DOHH2 (cell line): ENCODE data around the gene GRIN2D.

Experiments used
- H3F3A ChIP-seq: fragments of 200-600 bp; sonication (generic), shearing (Covaris generic); 2 replicates; pipeline ENCODE4 v1.6.0; 2016; ENCODE audit warnings: antibody characterized with exemption, mild to moderate bottlenecking; ENCODE audit not compliant: control insufficient read depth, insufficient read depth
- H3K27ac ChIP-seq: fragments of 200-600 bp; sonication (generic); 2 replicates; pipeline ENCODE4 v1.5.1; 2014; ENCODE audit warnings: low read depth, mild to moderate bottlenecking, low read length, moderate library complexity
- H3K27me3 ChIP-seq: fragments of 200-600 bp; sonication (generic); 2 replicates; pipeline ENCODE4 v1.6.1; 2014; ENCODE audit warnings: mild to moderate bottlenecking, low read length, mixed read lengths; ENCODE audit not compliant: control insufficient read depth
- H3K36me3 ChIP-seq: fragments of 200-600 bp; sonication (generic); 2 replicates; pipeline ENCODE4 v1.6.1; 2014; ENCODE audit warnings: mild to moderate bottlenecking, low read length, moderate library complexity, mixed read lengths; ENCODE audit not compliant: control insufficient read depth
- H3K4me1 ChIP-seq: fragments of 200-600 bp; sonication (generic); 2 replicates; pipeline ENCODE4 v1.6.1; 2014; ENCODE audit warnings: mild to moderate bottlenecking, low read length, mixed read lengths; ENCODE audit not compliant: control insufficient read depth
- H3K4me2 ChIP-seq: fragments of 200-600 bp; sonication (generic); 2 replicates; pipeline ENCODE4 v1.6.0; 2014; ENCODE audit warnings: mild to moderate bottlenecking, low read length, moderate library complexity
- H3K4me3 ChIP-seq: fragments of 200-600 bp; sonication (generic); 2 replicates; pipeline ENCODE4 v1.5.1; 2014; ENCODE audit warnings: mild to moderate bottlenecking, low read length, mixed read lengths
- H3K79me2 ChIP-seq: fragments of 200-600 bp; sonication (generic); 2 replicates; pipeline ENCODE4 v1.6.1; 2014; ENCODE audit warnings: mild to moderate bottlenecking, low read length, mixed read lengths; ENCODE audit not compliant: control insufficient read depth
- H3K9me2 ChIP-seq: fragments of 200-600 bp; sonication (generic); replicated peaks from 2 replicates; pipeline ENCODE4 v1.6.1; 2014; ENCODE audit warnings: mild to moderate bottlenecking, low read length, mixed read lengths; ENCODE audit not compliant: control insufficient read depth
- H3K9me3 ChIP-seq: fragments of 200-600 bp; sonication (generic); 2 replicates; pipeline ENCODE4 v1.6.1; 2014; ENCODE audit warnings: antibody characterized with exemption, low read length, mixed read lengths; ENCODE audit not compliant: control insufficient read depth, insufficient read depth
- H4K20me1 ChIP-seq: fragments of 200-600 bp; sonication (generic); 2 replicates; pipeline ENCODE4 v1.6.0; 2014; ENCODE audit warnings: low read depth, mild to moderate bottlenecking, antibody characterized with exemption, low read length, moderate library complexity; ENCODE audit not compliant: control insufficient read depth, insufficient read depth
- EZH2phosphoT487 ChIP-seq: fragments of 200-600 bp; sonication (generic); IDR thresholded peaks from 2 replicates; pipeline ENCODE4 v1.6.1; 2017; ENCODE audit warnings: borderline replicate concordance, mild to moderate bottlenecking, antibody characterized with exemption, low read length, moderate library complexity, mixed read lengths
- TF ChIP-seq, protein P1 (sequence below): fragments of 200-600 bp; sonication (generic); IDR thresholded peaks from one replicate; pipeline ENCODE4 v1.5.1; 2014; ENCODE audit warnings: antibody characterized with exemption, mild to moderate bottlenecking, low read depth, low read length; ENCODE audit not compliant: poor library complexity, severe bottlenecking

Gene GRIN2D

GRCh38 chr19:48419158-48419920, 25.9 kb downstream of the GRIN2D start:
- Histone ChIP-seq H3K9me2 (no peaks in the 10 kb centered on the region), H3K9me3 (no peaks in the 10 kb centered on the region), H4K20me1 (no peaks in the 10 kb centered on the region), H3K79me2 (no peaks in the 10 kb centered on the region), H3F3A (no peaks in the 10 kb centered on the region), H3K27ac (no peak overlapping the region), H3K4me3 (peak overlapping the region; percentile 50), H3K27me3 (peaks cover 6% of the 10 kb centered on the region), H3K36me3 (no peaks in the 10 kb centered on the region), H3K4me1 (peaks cover 17% of the 10 kb centered on the region), H3K4me2 (peak overlapping the region; percentile 55)
- TF ChIP-seq, protein P1, sequence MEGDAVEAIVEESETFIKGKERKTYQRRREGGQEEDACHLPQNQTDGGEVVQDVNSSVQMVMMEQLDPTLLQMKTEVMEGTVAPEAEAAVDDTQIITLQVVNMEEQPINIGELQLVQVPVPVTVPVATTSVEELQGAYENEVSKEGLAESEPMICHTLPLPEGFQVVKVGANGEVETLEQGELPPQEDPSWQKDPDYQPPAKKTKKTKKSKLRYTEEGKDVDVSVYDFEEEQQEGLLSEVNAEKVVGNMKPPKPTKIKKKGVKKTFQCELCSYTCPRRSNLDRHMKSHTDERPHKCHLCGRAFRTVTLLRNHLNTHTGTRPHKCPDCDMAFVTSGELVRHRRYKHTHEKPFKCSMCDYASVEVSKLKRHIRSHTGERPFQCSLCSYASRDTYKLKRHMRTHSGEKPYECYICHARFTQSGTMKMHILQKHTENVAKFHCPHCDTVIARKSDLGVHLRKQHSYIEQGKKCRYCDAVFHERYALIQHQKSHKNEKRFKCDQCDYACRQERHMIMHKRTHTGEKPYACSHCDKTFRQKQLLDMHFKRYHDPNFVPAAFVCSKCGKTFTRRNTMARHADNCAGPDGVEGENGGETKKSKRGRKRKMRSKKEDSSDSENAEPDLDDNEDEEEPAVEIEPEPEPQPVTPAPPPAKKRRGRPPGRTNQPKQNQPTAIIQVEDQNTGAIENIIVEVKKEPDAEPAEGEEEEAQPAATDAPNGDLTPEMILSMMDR: no peak
- TF ChIP-seq EZH2phosphoT487: no peak

GRCh38 chr19:48421548-48421947, 28.1 kb downstream of the GRIN2D start:
- Histone ChIP-seq H3K36me3 (no peaks in the 10 kb centered on the region), H3K27me3 (no peaks in the 10 kb centered on the region), H4K20me1 (no peaks in the 10 kb centered on the region), H3K27ac (no peak overlapping the region), H3K9me3 (no peaks in the 10 kb centered on the region), H3F3A (0 out of 2 replicates have a peak, but pooled peaks cover 5% of the 10 kb centered on the region), H3K4me3 (no peak overlapping the region), H3K9me2 (no peaks in the 10 kb centered on the region), H3K4me1 (peaks cover 11% of the 10 kb centered on the region), H3K4me2 (no peak overlapping the region), H3K79me2 (no peaks in the 10 kb centered on the region)
- TF ChIP-seq, protein P1: no peak
- TF ChIP-seq EZH2phosphoT487: no peak

GRCh38 chr19:48424694-48425219, 31.3 kb downstream of the GRIN2D start:
- H3K79me2 ChIP-seq: no peaks in the 10 kb centered on the region
- H3K36me3 ChIP-seq: no peaks in the 10 kb centered on the region
- peak overlapping the region; percentile 58 for H3K4me2 ChIP-seq
- peak overlapping the region; percentile 16 for H3K4me3 ChIP-seq
- H3F3A ChIP-seq: 0 out of 2 replicates have a peak, but pooled peaks cover 5% of the 10 kb centered on the region
- TF ChIP-seq, protein P1: no peak
- TF ChIP-seq EZH2phosphoT487: no peak
- H3K27ac ChIP-seq: no peak overlapping the region
- H3K9me3 ChIP-seq: no peaks in the 10 kb centered on the region
- H3K4me1 ChIP-seq: peaks cover 6% of the 10 kb centered on the region
- no peaks in the 10 kb centered on the region for H3K27me3 ChIP-seq
- H4K20me1 ChIP-seq: no peaks in the 10 kb centered on the region
- H3K9me2 ChIP-seq: no peaks in the 10 kb centered on the region
